ENCODE data around the gene SNX8.
A peak's percentile ranks its signal among the peaks of the same experiment; 100 is the strongest.
"Not testable (repeated sequence)": the region's sequence is repeated elsewhere in the genome, so short reads cannot be mapped to it uniquely, and the experiment has no call there.

SNX8 gene

GRCh38 chr7:2331707-2332106 is 17.5 kb upstream of the SNX8 start:
- no peak for DNase-seq (ENCODE audit: insufficient read length, low spot score)
- FAIRE-seq: no peak

- DNase-seq (ENCODE audit: insufficient read length, low spot score): no peak
- no peak for FAIRE-seq
Observed at GRCh38 chr7:2330493-2330892, 16.3 kb upstream of the SNX8 start.

GRCh38 chr7:2326951-2327350 is 12.7 kb upstream of the SNX8 start:
- FAIRE-seq (no peak), DNase-seq (ENCODE audit: insufficient read length, low spot score) (no peak)

GRCh38 chr7:2325162-2325561 is 10.9 kb upstream of the SNX8 start:
- no peak for DNase-seq (ENCODE audit: insufficient read length, low spot score)
- no peak for FAIRE-seq

GRCh38 chr7:2321020-2321419 is 6.8 kb upstream of the SNX8 start:
- no peak for FAIRE-seq

GRCh38 chr7:2317556-2318293 is 3.5 kb upstream of the SNX8 start:
- FAIRE-seq: no peak
- no peak for DNase-seq (ENCODE audit: insufficient read length, low spot score)

More at GRCh38 chr7:2321020-2321419, 6.8 kb upstream of the SNX8 start:
- DNase-seq (ENCODE audit: insufficient read length, low spot score): no peak

GRCh38 chr7:2316578-2316977 is 2.3 kb upstream of the SNX8 start:
- no peak for FAIRE-seq
- no peak for DNase-seq (ENCODE audit: insufficient read length, low spot score)

GRCh38 chr7:2315787-2316186 is 1.5 kb upstream of the SNX8 start:
- DNase-seq (ENCODE audit: insufficient read length, low spot score): no peak
- no peak for FAIRE-seq

- not testable (repeated sequence) for DNase-seq (ENCODE audit: insufficient read length, low spot score); FAIRE-seq
Observed at GRCh38 chr7:2314956-2315530, 802 bp upstream of the SNX8 start.

GRCh38 chr7:2313450-2314208 is 612 bp downstream of the SNX8 start:
- FAIRE-seq: no peak
- no peak for DNase-seq (ENCODE audit: insufficient read length, low spot score)

- FAIRE-seq: peak; percentile 82
- DNase-seq (ENCODE audit: insufficient read length, low spot score): peak; percentile 59
Observed at GRCh38 chr7:2312267-2312929, 1.8 kb downstream of the SNX8 start.

- no peak for FAIRE-seq
- no peak for DNase-seq (ENCODE audit: insufficient read length, low spot score)
Observed at GRCh38 chr7:2309889-2310331, 4.3 kb downstream of the SNX8 start.

- DNase-seq (ENCODE audit: insufficient read length, low spot score) (no peak), FAIRE-seq (peak; percentile 80)
Observed at GRCh38 chr7:2307690-2308107, 6.5 kb downstream of the SNX8 start.

- DNase-seq (ENCODE audit: insufficient read length, low spot score): no peak
- no peak for FAIRE-seq
Observed at GRCh38 chr7:2306688-2307087, 7.6 kb downstream of the SNX8 start.

- not testable (repeated sequence) for DNase-seq (ENCODE audit: insufficient read length, low spot score); FAIRE-seq
Observed at GRCh38 chr7:2305258-2305657, 9.0 kb downstream of the SNX8 start.

- DNase-seq (ENCODE audit: insufficient read length, low spot score); FAIRE-seq: not testable (repeated sequence)
Observed at GRCh38 chr7:2303520-2303919, 10.7 kb downstream of the SNX8 start.

- not testable (repeated sequence) for FAIRE-seq; DNase-seq (ENCODE audit: insufficient read length, low spot score)
Observed at GRCh38 chr7:2302743-2303397, 11.4 kb downstream of the SNX8 start.

GRCh38 chr7:2301511-2301863 is 12.8 kb downstream of the SNX8 start:
- no peak for FAIRE-seq
- DNase-seq (ENCODE audit: insufficient read length, low spot score): no peak

- no peak for DNase-seq (ENCODE audit: insufficient read length, low spot score)
- peak; percentile 79 for FAIRE-seq
Observed at GRCh38 chr7:2299870-2300512, 14.2 kb downstream of the SNX8 start.
